ENCODE results near the gene BCAT1.

GRCh38 chr12:24945039-24945438 lies 3.9 kb downstream of the BCAT1 start:
- TF ChIP-seq CTCF (IDR thresholded peaks at IDR 0.05) (no peak), EZH2 (IDR thresholded peaks at IDR 0.05; ENCODE audit: borderline replicate concordance, insufficient read depth, low read depth, low read length, poor library complexity, severe bottlenecking) (no peak)

Data from B cell (primary cell).